ENCODE data around the gene PRRC2B. TPM values are rescaled to one million over a fixed set of nuclear protein-coding genes. Genes with fewer than 3 reads are reported as not detected.

Gene PRRC2B
- total and polyA plus RNA-seq, 2 of the 8 experiments (the other 6 are each of a cell fraction or from before 2014, with no cell fraction given), result 37.3 to 249 TPM

- Histone ChIP-seq H3K4me2 (ENCODE audit: insufficient read depth in 1 of 2, low read depth in 2 of 2, low read length in 2 of 2) (no peak overlapping the region), H3K27ac (ENCODE audit: low read depth, low read length) (no peak overlapping the region; the same call in 1 of the 2 replicates), H2BK120ac (replicated peaks; ENCODE audit: low read depth, low read length) (no peak overlapping the region), H3K23ac (ENCODE audit: insufficient read length) (no peak overlapping the region), H2AK5ac (ENCODE audit: low read depth, low read length) (no peak overlapping the region), H4K8ac (ENCODE audit: extremely low read depth, insufficient read depth, low read length) (peak overlapping the region; percentile 29; the same call in 1 of the 2 replicates), H3K9ac (replicated peaks in 1 of 4; ENCODE audit: extremely low read depth in 1 of 4, low read depth in 3 of 4, low read length in 3 of 4) (no peak overlapping the region), H4K91ac (replicated peaks; ENCODE audit: insufficient read length, low read length) (no peak overlapping the region), H2BK20ac (ENCODE audit: low read length) (no peak overlapping the region), H3K23me2 (ENCODE audit: low read depth, low read length) (no peaks in the 10 kb centered on the region), H3K56ac (replicated peaks; ENCODE audit: insufficient read length, low read depth, low read length) (no peak overlapping the region), H3K79me1 (ENCODE audit: low read depth, low read length) (peaks cover 8% of the 10 kb centered on the region), H4K5ac (ENCODE audit: insufficient read length, low read depth, low read length) (no peak overlapping the region), H3K18ac (ENCODE audit: extremely low read depth, low read length) (no peak overlapping the region), H3K36me3 (ENCODE audit: control insufficient read depth in 2 of 4, insufficient read depth in 4 of 4, low read length in 3 of 4) (peaks cover 56 to 90% (median 83%) of the 10 kb centered on the region in 4 experiments), H2BK5ac (ENCODE audit: low read depth, low read length) (no peak overlapping the region), H3K4me3 (ENCODE audit: extremely low read depth in 1 of 4, insufficient read depth in 2 of 4, low read depth in 3 of 4, low read length in 4 of 4) (no peak overlapping the region), H3K79me2 (ENCODE audit: control insufficient read depth in 1 of 2, insufficient read depth in 2 of 2, low read length in 2 of 2) (peaks cover 0 to 35% of the 10 kb centered on the region in 2 experiments; a peak in 2 of 4 replicates), H3K4me1 (replicated peaks in 1 of 4; ENCODE audit: control insufficient read depth in 3 of 4, insufficient read depth in 4 of 4, low read length in 3 of 4) (no peaks in the 10 kb centered on the region), H2BK15ac (ENCODE audit: low read length) (no peak overlapping the region), H3K27me3 (replicated peaks in 1 of 4; ENCODE audit: control insufficient read depth in 3 of 4, extremely low read depth in 1 of 4, insufficient read depth in 3 of 4, low read length in 3 of 4) (no peaks in the 10 kb centered on the region), H2AFZ (ENCODE audit: low read length) (no peak overlapping the region), H2BK12ac (ENCODE audit: low read depth, low read length) (no peak overlapping the region), H4K20me1 (replicated peaks in 1 of 2; ENCODE audit: control insufficient read depth in 1 of 2, insufficient read depth in 2 of 2, low read length in 2 of 2) (peaks cover 15 to 31% of the 10 kb centered on the region in 2 experiments), H3K4ac (replicated peaks; ENCODE audit: insufficient read length, low read depth, low read length) (no peak overlapping the region), H3K14ac (ENCODE audit: insufficient read length) (no peak overlapping the region), H3K9me3 (ENCODE audit: insufficient read depth in 2 of 2, low read depth in 1 of 2, low read length in 1 of 2) (no peaks in the 10 kb centered on the region)
- DNase-seq (ENCODE audit: low read depth in 1 of 2, low spot score in 2 of 2) (no peak), FAIRE-seq (no peak)
- TF ChIP-seq TEAD4 (IDR thresholded peaks at IDR 0.05; ENCODE audit: low read depth, low read length), result no peak
- TF ChIP-seq EP300 (IDR thresholded peaks at IDR 0.05; ENCODE audit: borderline replicate concordance in 1 of 2, low read depth in 2 of 2, low read length in 2 of 2), result no peak
- no peak for TF ChIP-seq BRCA1 (IDR thresholded peaks at IDR 0.05; ENCODE audit: low read depth, low read length)
- no peak for TF ChIP-seq BCL11A (IDR thresholded peaks at IDR 0.05; ENCODE audit: low read depth in 2 of 2, low read length in 2 of 2)
- TF ChIP-seq E2F6 (IDR thresholded peaks at IDR 0.05), result no peak
- 98% methylated on average over 10 of the region's 10 CpGs; no CpG with 5 or more reads in 1 of the 2 experiments for WGBS, 2 experiments (ENCODE audit: extremely low coverage in 1 of 2, insufficient coverage in 1 of 2, insufficient read length in 1 of 2, insufficient replicate concordance in 2 of 2, low coverage in 1 of 2, low lambda C conversion rate in 2 of 2, missing lambda C conversion rate in 1 of 2)
- ChIA-PET POLR2A (ENCODE audit: partially characterized antibody) (interaction anchor here (0.7 to 1.3 kb wide), 5 partner anchors 11 to 52 kb away, joined by 3 to 5 read pairs (median 3); no protein-coding TSS in a partner anchor), CTCF (ENCODE audit: partially characterized antibody) (interaction anchor here (1.0 to 5.2 kb wide), 6 partner anchors 10 to 124 kb away, joined by 3 to 31 read pairs (median 4); no protein-coding TSS in a partner anchor)
Observed at GRCh38 chr9:131473891-131474290, 80.0 kb downstream of the PRRC2B start.

Measured in H1 (cell line).